HG03025 (cell line): ENCODE results near the gene RNPC3.
A peak's percentile ranks its signal among the peaks of the same experiment; 100 is the strongest.

Experiments used
- ATAC-seq: cut with Tn5 transposase; IDR thresholded peaks from one replicate; pipeline ENCODE4 v1.9.1; 2021; ENCODE audit warnings: mild to moderate bottlenecking, moderate library complexity; ENCODE audit not compliant: unreplicated experiment, low FRiP score

Gene RNPC3

GRCh38 chr1:103525607-103526507, at the start of gene RNPC3:
Gene RNPC3 (plus strand): TSS chr1:103525699. CDS start chr1:103526071, 372 bp downstream.
- ATAC-seq: peak; percentile 81

GRCh38 chr1:103477101-103477500, 48.4 kb upstream of the RNPC3 start:
- ATAC-seq: no peak

GRCh38 chr1:103489935-103490334, 35.6 kb upstream of the RNPC3 start:
- ATAC-seq: no peak

GRCh38 chr1:103492003-103492625, 33.4 kb upstream of the RNPC3 start:
- ATAC-seq: no peak

GRCh38 chr1:103496014-103496635, 29.4 kb upstream of the RNPC3 start:
- ATAC-seq: no peak

- ATAC-seq: no peak
Observed at GRCh38 chr1:103497404-103497803, 28.1 kb upstream of the RNPC3 start.

GRCh38 chr1:103509250-103509649, 16.2 kb upstream of the RNPC3 start:
- no peak for ATAC-seq

- ATAC-seq: no peak
Observed at GRCh38 chr1:103513711-103514110, 11.8 kb upstream of the RNPC3 start.

GRCh38 chr1:103514920-103515503, 10.5 kb upstream of the RNPC3 start:
- ATAC-seq: peak; percentile 78

GRCh38 chr1:103516283-103516682, 9.2 kb upstream of the RNPC3 start:
- ATAC-seq: no peak

- no peak for ATAC-seq
Observed at GRCh38 chr1:103516693-103517092, 8.8 kb upstream of the RNPC3 start.

GRCh38 chr1:103517380-103518047, 8.0 kb upstream of the RNPC3 start:
- peak; percentile 72 for ATAC-seq

- no peak for ATAC-seq
Observed at GRCh38 chr1:103520822-103521221, 4.7 kb upstream of the RNPC3 start.

GRCh38 chr1:103523346-103523745, 2.2 kb upstream of the RNPC3 start:
- ATAC-seq: no peak

- ATAC-seq: peak; percentile 55
Observed at GRCh38 chr1:103525114-103525606, 339 bp upstream of the RNPC3 start.

- no peak for ATAC-seq
Observed at GRCh38 chr1:103527331-103527730, 1.8 kb downstream of the RNPC3 start.

- no peak for ATAC-seq
Observed at GRCh38 chr1:103529746-103530145, 4.2 kb downstream of the RNPC3 start.

GRCh38 chr1:103538226-103538625, 12.7 kb downstream of the RNPC3 start:
- no peak for ATAC-seq

GRCh38 chr1:103541431-103541830, 15.9 kb downstream of the RNPC3 start:
- ATAC-seq: no peak

- ATAC-seq: no peak
Observed at GRCh38 chr1:103546496-103546895, 21.0 kb downstream of the RNPC3 start.
